ENCODE measurements around the gene MMP24.

DNA sequence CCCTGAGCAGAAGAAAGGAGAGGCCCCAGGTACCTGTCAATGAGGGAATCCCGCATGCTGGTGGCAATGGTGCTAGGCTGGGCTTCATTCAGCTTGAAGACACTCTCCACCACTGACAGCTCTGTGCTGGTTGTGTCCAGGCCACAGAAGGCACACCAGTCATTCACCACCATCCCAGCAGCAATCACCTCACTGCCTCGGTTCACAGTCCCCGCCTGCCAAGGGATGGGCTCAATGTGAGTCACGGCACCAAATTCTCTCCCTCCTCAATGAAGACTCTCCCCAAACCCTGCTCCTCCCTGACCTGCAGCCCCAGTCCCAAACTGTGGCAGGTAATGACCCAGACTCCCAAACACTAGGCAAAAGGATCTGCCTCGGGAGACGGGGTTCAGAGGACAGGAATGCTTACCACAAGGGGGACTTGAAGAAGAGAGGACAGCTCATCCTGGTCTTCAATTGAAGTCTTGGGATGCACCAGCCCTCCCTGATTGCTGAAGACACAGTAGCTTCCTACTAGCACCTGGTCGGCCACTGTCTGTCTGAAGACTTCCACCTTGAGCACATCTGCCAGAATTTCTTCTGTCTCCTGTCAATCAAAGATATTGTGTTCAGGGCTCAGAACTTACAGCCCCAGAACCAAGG is 53.2 kb downstream of the MMP24 start:
- TF ChIP-seq, protein P1, sequence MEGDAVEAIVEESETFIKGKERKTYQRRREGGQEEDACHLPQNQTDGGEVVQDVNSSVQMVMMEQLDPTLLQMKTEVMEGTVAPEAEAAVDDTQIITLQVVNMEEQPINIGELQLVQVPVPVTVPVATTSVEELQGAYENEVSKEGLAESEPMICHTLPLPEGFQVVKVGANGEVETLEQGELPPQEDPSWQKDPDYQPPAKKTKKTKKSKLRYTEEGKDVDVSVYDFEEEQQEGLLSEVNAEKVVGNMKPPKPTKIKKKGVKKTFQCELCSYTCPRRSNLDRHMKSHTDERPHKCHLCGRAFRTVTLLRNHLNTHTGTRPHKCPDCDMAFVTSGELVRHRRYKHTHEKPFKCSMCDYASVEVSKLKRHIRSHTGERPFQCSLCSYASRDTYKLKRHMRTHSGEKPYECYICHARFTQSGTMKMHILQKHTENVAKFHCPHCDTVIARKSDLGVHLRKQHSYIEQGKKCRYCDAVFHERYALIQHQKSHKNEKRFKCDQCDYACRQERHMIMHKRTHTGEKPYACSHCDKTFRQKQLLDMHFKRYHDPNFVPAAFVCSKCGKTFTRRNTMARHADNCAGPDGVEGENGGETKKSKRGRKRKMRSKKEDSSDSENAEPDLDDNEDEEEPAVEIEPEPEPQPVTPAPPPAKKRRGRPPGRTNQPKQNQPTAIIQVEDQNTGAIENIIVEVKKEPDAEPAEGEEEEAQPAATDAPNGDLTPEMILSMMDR (IDR thresholded peaks at IDR 0.05 in 8 of 11, conservative IDR thresholded peaks at IDR 0.05 in 3 of 11): no peak
- TF ChIP-seq POLR2AphosphoS5 (IDR thresholded peaks at IDR 0.05): peak in 1 of 3 donors; percentile 7

Data from spleen (tissue), 7 donors.